CD14-positive monocyte (primary cell): Measurements from ENCODE around the gene XRCC2. TPM values are rescaled to one million over a fixed set of nuclear protein-coding genes. Genes with fewer than 3 reads are reported as not detected.

Experiments used
- DNase-seq, 3 donors: peaks; one replicate each; pipeline ENCODE4 v3.0.0-alpha.2; 2011 to 2022
- H2AFZ ChIP-seq: 2 replicates; pipeline ENCODE4 v1.6.0; 2012; ENCODE audit warnings: mild to moderate bottlenecking, low read depth, low read length, inconsistent platforms; ENCODE audit not compliant: insufficient read depth, poor library complexity, severe bottlenecking
- H3K27ac ChIP-seq, 2 donors: 1 replicate in 1 of 2; 2 replicates in 1 of 2; pipeline ENCODE4 v1.5.1; 2012 to 2013; ENCODE audit warnings: low read length in 2 of 2, control low read depth in 1 of 2, inconsistent platforms in 1 of 2, low read depth in 1 of 2, mild to moderate bottlenecking in 1 of 2
- H3K27me3 ChIP-seq, 2 donors: one replicate each; pipeline versions ENCODE4 v1.6.0 to v1.6.1; 2011 to 2013; ENCODE audit warnings: low read length in 2 of 2; ENCODE audit not compliant: control insufficient read depth in 2 of 2, insufficient read depth in 2 of 2
- H3K36me3 ChIP-seq, 2 donors: replicated peaks in 1 of 2; 1 replicate in 1 of 2; 2 replicates in 1 of 2; pipeline versions ENCODE4 v1.5.1 to v1.6.1; 2012 to 2013; ENCODE audit warnings: low read length in 2 of 2, control low read depth in 1 of 2, inconsistent platforms in 1 of 2, mild to moderate bottlenecking in 1 of 2; ENCODE audit not compliant: insufficient read depth in 2 of 2, control insufficient read depth in 1 of 2
- H3K4me1 ChIP-seq, 2 donors: 1 replicate in 1 of 2; 2 replicates in 1 of 2; pipeline versions ENCODE4 v1.5.1 to v1.6.1; 2012 to 2013; ENCODE audit warnings: low read length in 2 of 2, control low read depth in 1 of 2, inconsistent platforms in 1 of 2, mild to moderate bottlenecking in 1 of 2, moderate library complexity in 1 of 2; ENCODE audit not compliant: insufficient read depth in 2 of 2, control insufficient read depth in 1 of 2
- H3K4me2 ChIP-seq: replicated peaks from 2 replicates; pipeline ENCODE3; 2012; ENCODE audit warnings: low read length, moderate library complexity, mild to moderate bottlenecking; ENCODE audit not compliant: poor library complexity, severe bottlenecking; ENCODE audit errors: extremely low read depth
- H3K4me3 ChIP-seq, 3 experiments: fragments of 200-600 bp in 1 of 3; sonication (generic) in 1 of 3; replicated peaks in 1 of 3; 1 replicate in 2 of 3; 2 replicates in 1 of 3; pipeline ENCODE4 v1.5.1; 2011 to 2013; ENCODE audit warnings: low read length in 3 of 3, mild to moderate bottlenecking in 3 of 3, control low read depth in 2 of 3, low read depth in 2 of 3, inconsistent platforms in 1 of 3, moderate library complexity in 1 of 3
- H3K79me2 ChIP-seq: 2 replicates; pipeline ENCODE4 v1.6.0; 2012; ENCODE audit warnings: mild to moderate bottlenecking, control low read depth, inconsistent platforms, low read length, moderate library complexity; ENCODE audit not compliant: insufficient read depth
- H3K9ac ChIP-seq: 2 replicates; pipeline ENCODE4 v1.6.0; 2017; ENCODE audit warnings: low read length, mild to moderate bottlenecking; ENCODE audit not compliant: insufficient read depth, poor library complexity, severe bottlenecking
- H3K9me3 ChIP-seq, 2 donors: replicated peaks in 1 of 2; 1 replicate in 1 of 2; 2 replicates in 1 of 2; pipeline versions ENCODE4 v1.5.1 to v1.6.1; 2012 to 2013; ENCODE audit warnings: low read length in 2 of 2, control low read depth in 1 of 2; ENCODE audit not compliant: control insufficient read depth in 1 of 2, insufficient read depth in 1 of 2
- H4K20me1 ChIP-seq: 2 replicates; pipeline ENCODE4 v1.6.0; 2012; ENCODE audit warnings: mild to moderate bottlenecking, low read length, control low read depth, moderate library complexity; ENCODE audit not compliant: insufficient read depth
- H3K27ac Mint-ChIP-seq, 7 donors: one replicate each; pipeline ENCODE4 v1.8.0; 2020; ENCODE audit warnings: mild to moderate bottlenecking in 7 of 7, mixed read lengths in 7 of 7, moderate library complexity in 6 of 7, inconsistent platforms in 2 of 7
- H3K27me3 Mint-ChIP-seq, 3 donors: one replicate each; pipeline ENCODE4 v1.8.0; 2021 to 2022; ENCODE audit warnings: low read depth in 3 of 3, mild to moderate bottlenecking in 3 of 3, mixed read lengths in 3 of 3, moderate library complexity in 3 of 3, inconsistent platforms in 1 of 3
- H3K36me3 Mint-ChIP-seq, 2 donors: one replicate each; pipeline ENCODE4 v1.8.0; 2020; ENCODE audit warnings: mixed read lengths in 2 of 2, inconsistent platforms in 1 of 2, mild to moderate bottlenecking in 1 of 2
- H3K4me1 Mint-ChIP-seq: one replicate; pipeline ENCODE4 v1.8.0; 2020; ENCODE audit warnings: mild to moderate bottlenecking, mixed read lengths
- H3K4me3 Mint-ChIP-seq, 2 donors: one replicate each; pipeline ENCODE4 v1.8.0; 2020; ENCODE audit warnings: mild to moderate bottlenecking in 2 of 2, mixed read lengths in 2 of 2, moderate library complexity in 1 of 2
- H3K9me3 Mint-ChIP-seq, 7 donors: one replicate each; pipeline ENCODE4 v1.8.0; 2020 to 2022; ENCODE audit warnings: mixed read lengths in 7 of 7, mild to moderate bottlenecking in 6 of 7, moderate library complexity in 6 of 7, inconsistent platforms in 2 of 7
- WGBS: methylation state at CpG from one replicate; pipeline ENCODE4 v1.1.5; 2013; ENCODE audit warnings: missing lambda C conversion rate; ENCODE audit not compliant: insufficient coverage; 5-methylcytosine and 5-hydroxymethylcytosine counted together
- intact Hi-C, 2 donors: fragments of 100-400 bp; cut with micrococcal nuclease; formaldehyde crosslinking; loops; one replicate each; pipeline versions ENCODE4 v1.15.0 to v1.15.1; 2023
- polyA plus RNA-seq, 3 donors: library from polyadenylated mRNA; depleted of rRNA in 1 of 3; unstranded in 2 of 3; stranded (reverse) in 1 of 3; fragments of 300-500 nt in 2 of 3; fragments of >200 nt in 1 of 3; fragmentation: Illumina TruSeq in 2 of 3; gene quantifications; 1 replicate in 2 of 3; 2 replicates in 1 of 3; pipeline ENCODE4 v1.2.3, GENCODE V29; 2012 to 2021
- TF ChIP-seq, protein P1 (sequence below): fragments of 200-600 bp; IDR thresholded peaks from one replicate; pipeline ENCODE4 v1.8.0; 2022; ENCODE audit warnings: antibody characterized with exemption, mild to moderate bottlenecking

Gene XRCC2
- polyA plus RNA-seq, 3 donors: 0.03 to 0.05 TPM; not detected in 1

DNA sequence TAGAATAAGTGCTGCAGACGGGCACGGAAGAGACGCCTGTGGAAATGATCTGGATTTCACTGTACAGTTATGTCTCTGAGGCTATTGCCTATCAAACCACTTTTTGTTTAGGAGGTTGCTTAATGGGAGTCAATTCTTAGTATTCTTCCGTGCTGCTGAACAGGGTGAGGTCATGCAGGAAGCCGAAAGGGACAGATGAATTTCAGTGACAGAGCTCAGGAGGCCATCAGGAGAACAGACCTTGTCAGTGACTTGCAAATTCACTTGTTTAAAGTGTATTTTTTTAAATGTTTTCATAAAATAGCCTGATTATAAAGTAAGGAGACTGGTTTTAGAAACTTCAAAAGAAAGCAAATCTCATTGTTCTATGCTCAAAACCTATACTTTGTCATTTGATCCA lies 58.9 kb downstream of the XRCC2 start:
- Mint-ChIP-seq H3K4me3 (no peak overlapping the region), H3K27me3 (peaks cover 0 to 4% (median 0%) of the 10 kb centered on the region in 3 donors), H3K4me1 (no peaks in the 10 kb centered on the region), H3K36me3 (no peaks in the 10 kb centered on the region), H3K9me3 (peaks cover 2 to 26% (median 13%) of the 10 kb centered on the region in 7 donors), H3K27ac (no peak overlapping the region)
- H4K20me1 ChIP-seq: no peaks in the 10 kb centered on the region
- no peaks in the 10 kb centered on the region for H3K79me2 ChIP-seq
- no peaks in the 10 kb centered on the region for H3K36me3 ChIP-seq
- no peaks in the 10 kb centered on the region for H3K27me3 ChIP-seq
- H3K9ac ChIP-seq: no peak overlapping the region
- TF ChIP-seq, protein P1, sequence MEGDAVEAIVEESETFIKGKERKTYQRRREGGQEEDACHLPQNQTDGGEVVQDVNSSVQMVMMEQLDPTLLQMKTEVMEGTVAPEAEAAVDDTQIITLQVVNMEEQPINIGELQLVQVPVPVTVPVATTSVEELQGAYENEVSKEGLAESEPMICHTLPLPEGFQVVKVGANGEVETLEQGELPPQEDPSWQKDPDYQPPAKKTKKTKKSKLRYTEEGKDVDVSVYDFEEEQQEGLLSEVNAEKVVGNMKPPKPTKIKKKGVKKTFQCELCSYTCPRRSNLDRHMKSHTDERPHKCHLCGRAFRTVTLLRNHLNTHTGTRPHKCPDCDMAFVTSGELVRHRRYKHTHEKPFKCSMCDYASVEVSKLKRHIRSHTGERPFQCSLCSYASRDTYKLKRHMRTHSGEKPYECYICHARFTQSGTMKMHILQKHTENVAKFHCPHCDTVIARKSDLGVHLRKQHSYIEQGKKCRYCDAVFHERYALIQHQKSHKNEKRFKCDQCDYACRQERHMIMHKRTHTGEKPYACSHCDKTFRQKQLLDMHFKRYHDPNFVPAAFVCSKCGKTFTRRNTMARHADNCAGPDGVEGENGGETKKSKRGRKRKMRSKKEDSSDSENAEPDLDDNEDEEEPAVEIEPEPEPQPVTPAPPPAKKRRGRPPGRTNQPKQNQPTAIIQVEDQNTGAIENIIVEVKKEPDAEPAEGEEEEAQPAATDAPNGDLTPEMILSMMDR: no peak
- no peak for DNase-seq
- H3K27ac ChIP-seq: no peak overlapping the region
- no peak overlapping the region for H3K4me3 ChIP-seq
- intact Hi-C loops: no loop called here
- H3K4me2 ChIP-seq: no peak overlapping the region
- WGBS: 58% methylated on average over 2 of the region's 5 CpGs
- H3K9me3 ChIP-seq: peaks cover 0 to 4% of the 10 kb centered on the region in 2 donors
- H3K4me1 ChIP-seq: no peaks in the 10 kb centered on the region
- H2AFZ ChIP-seq: no peak overlapping the region

- H3K4me2 ChIP-seq: no peak overlapping the region
- H4K20me1 ChIP-seq: no peaks in the 10 kb centered on the region
- H3K36me3 Mint-ChIP-seq: no peaks in the 10 kb centered on the region
- no peak overlapping the region for H3K9ac ChIP-seq
- WGBS: 54% methylated on average over 9 of the region's 13 CpGs
- no peak overlapping the region for H3K27ac ChIP-seq
- no peaks in the 10 kb centered on the region for H3K4me1 Mint-ChIP-seq
- no peak for DNase-seq
- no peaks in the 10 kb centered on the region for H3K79me2 ChIP-seq
- no peak overlapping the region for H3K4me3 Mint-ChIP-seq
- peaks cover 0 to 2% (median 2%) of the 10 kb centered on the region in 3 donors for H3K27me3 Mint-ChIP-seq
- intact Hi-C loops: no loop called here
- no peaks in the 10 kb centered on the region for H3K4me1 ChIP-seq
- H3K9me3 Mint-ChIP-seq: peaks cover 0 to 24% (median 12%) of the 10 kb centered on the region in 7 donors
- peak overlapping the region; percentile 5 for H2AFZ ChIP-seq
- H3K9me3 ChIP-seq: peaks cover 0 to 10% of the 10 kb centered on the region in 2 donors
- H3K4me3 ChIP-seq: no peak overlapping the region
- peak overlapping the region in 1 of 7 donors; percentile 31 for H3K27ac Mint-ChIP-seq
- H3K27me3 ChIP-seq: no peaks in the 10 kb centered on the region
- TF ChIP-seq, protein P1: no peak
- H3K36me3 ChIP-seq: no peaks in the 10 kb centered on the region
These were observed 60.8 kb downstream of the XRCC2 start for GRCh38 chr7:152615031-152615741.
